Measurements from ENCODE around the gene IL17B.
"Not testable (repeated sequence)": the region's sequence is repeated elsewhere in the genome, so short reads cannot be mapped to it uniquely, and the experiment has no call there.

The IL17B gene

DNA sequence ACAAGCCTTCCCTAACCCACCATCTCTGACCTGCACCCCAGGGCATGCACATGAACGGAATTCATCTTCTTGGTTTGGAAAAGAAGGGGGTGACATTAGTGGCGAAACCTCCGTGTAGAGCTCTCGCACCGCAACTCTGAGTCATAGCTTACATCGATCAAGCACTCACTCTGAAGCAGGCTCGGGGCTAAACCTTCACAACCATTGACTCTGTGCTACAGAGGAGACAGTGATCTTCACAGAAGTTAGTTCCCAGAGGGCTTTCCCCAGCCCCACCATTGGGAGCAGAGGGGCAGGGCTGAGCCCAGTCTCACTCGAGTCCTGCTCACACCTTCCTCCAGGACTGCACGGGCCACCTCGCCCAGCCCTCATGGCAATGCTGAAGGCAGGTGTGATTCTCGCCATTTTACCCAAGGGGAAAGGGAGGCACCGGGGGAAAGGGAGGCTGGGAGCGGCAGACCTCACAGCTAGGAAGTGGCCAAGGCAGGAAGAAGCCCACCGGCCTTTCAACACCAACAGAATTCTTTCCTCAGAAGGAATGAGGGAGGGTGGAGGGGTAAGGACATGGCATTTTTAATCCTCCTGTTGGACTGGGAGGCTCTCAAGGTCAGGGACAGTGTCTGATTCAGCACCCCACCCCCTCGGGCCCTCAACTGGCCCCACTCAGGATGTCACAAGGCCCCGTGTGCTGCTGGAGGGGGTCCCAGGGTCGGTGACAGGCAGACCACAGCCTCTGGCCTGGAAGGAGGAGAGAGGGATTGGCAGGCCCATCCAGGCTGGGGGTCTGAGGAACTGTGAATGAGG is 25.9 kb upstream of the IL17B start:
- no peaks in the 10 kb centered on the region for H3K27me3 ChIP-seq
- peaks cover 14% of the 10 kb centered on the region for H3K4me1 ChIP-seq
- no peak overlapping the region for H3K4me3 ChIP-seq (ENCODE audit: low read depth, low read length)
- DNase-seq = no peak
- no peaks in the 10 kb centered on the region for H3K9me3 ChIP-seq
- TF ChIP-seq, protein P1, sequence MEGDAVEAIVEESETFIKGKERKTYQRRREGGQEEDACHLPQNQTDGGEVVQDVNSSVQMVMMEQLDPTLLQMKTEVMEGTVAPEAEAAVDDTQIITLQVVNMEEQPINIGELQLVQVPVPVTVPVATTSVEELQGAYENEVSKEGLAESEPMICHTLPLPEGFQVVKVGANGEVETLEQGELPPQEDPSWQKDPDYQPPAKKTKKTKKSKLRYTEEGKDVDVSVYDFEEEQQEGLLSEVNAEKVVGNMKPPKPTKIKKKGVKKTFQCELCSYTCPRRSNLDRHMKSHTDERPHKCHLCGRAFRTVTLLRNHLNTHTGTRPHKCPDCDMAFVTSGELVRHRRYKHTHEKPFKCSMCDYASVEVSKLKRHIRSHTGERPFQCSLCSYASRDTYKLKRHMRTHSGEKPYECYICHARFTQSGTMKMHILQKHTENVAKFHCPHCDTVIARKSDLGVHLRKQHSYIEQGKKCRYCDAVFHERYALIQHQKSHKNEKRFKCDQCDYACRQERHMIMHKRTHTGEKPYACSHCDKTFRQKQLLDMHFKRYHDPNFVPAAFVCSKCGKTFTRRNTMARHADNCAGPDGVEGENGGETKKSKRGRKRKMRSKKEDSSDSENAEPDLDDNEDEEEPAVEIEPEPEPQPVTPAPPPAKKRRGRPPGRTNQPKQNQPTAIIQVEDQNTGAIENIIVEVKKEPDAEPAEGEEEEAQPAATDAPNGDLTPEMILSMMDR (IDR thresholded peaks at IDR 0.05; ENCODE audit: low read depth, low read length) = no peak
- no peaks in the 10 kb centered on the region for H3K36me3 ChIP-seq

DNA sequence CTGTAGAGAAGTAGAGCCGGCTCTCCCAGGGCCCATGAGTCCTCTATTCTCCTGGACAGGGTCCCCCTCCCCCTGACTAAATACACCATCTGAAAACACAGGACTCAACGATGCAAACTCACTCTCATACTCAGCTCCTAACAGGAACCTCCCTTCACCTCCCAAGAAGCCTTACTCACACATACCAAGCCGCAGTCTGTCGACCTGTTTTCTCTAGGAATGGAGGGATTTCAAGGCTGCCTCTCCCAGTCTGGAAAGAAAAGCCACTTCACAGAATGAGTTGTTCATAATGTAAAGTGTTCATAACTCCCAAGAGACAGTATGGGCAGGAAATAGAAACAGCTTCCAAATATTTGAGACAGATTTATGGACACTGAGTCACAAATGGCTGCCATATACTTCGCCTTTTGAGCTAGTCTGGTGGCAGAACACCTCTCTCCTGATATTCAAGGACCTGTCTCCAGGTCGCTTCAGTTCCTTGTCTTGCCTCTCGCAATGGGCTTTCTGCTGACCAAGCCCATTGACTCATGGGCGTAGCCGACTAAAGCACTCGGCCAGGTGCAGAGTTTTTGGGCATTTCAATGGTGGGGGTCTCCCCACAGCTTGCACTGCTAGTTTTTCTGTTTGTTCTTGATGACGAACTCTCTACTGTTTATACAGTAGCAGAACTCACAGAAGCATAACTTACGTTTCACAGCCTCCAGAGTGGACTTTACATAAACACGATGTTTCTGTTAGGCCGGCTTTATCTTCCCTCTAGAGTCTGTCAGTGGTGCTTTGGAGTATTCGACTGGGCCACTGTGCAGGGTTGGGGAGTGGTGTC is 25.0 kb upstream of the IL17B start:
- no peaks in the 10 kb centered on the region for H3K27me3 ChIP-seq
- H3K4me1 ChIP-seq = peaks cover 20% of the 10 kb centered on the region
- H3K36me3 ChIP-seq = no peaks in the 10 kb centered on the region
- no peaks in the 10 kb centered on the region for H3K9me3 ChIP-seq
- DNase-seq = no peak
- no peak overlapping the region for H3K4me3 ChIP-seq (ENCODE audit: low read depth, low read length)
- TF ChIP-seq, protein P1 (IDR thresholded peaks at IDR 0.05; ENCODE audit: low read depth, low read length) = no peak

- Histone ChIP-seq H3K4me3 (ENCODE audit: low read depth, low read length) (no peak overlapping the region), H3K4me1 (peaks cover 24% of the 10 kb centered on the region), H3K36me3 (no peaks in the 10 kb centered on the region), H3K9me3 (no peaks in the 10 kb centered on the region), H3K27me3 (no peaks in the 10 kb centered on the region)
- TF ChIP-seq, protein P1 (IDR thresholded peaks at IDR 0.05; ENCODE audit: low read depth, low read length) = no peak
- DNase-seq = no peak
These were observed 23.2 kb upstream of the IL17B start for GRCh38 chr5:149402291-149402690.

DNA sequence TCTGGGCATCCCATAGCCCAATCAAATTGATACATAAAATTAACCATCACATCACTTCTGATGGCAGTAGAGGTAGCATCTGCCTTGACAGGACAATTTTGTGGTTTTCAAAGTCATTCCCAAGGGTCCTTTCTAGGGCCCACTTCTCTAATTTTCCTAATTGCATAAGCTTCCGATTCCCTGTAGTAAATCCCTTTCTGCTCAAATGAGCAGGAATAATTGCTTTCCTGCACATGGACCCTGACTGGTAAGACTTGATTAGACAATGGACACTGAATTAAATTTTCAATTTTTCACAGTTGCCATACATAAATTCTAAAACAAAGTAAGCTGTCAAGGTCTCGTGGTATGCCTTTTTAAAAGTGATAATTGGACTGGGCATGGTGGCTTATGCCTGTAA is 22.0 kb upstream of the IL17B start:
- Histone ChIP-seq H3K4me1 (peaks cover 19% of the 10 kb centered on the region), H3K27me3 (no peaks in the 10 kb centered on the region), H3K36me3 (no peaks in the 10 kb centered on the region), H3K9me3 (no peaks in the 10 kb centered on the region), H3K4me3 (ENCODE audit: low read depth, low read length) (no peak overlapping the region)
- no peak for DNase-seq
- TF ChIP-seq, protein P1 (IDR thresholded peaks at IDR 0.05; ENCODE audit: low read depth, low read length) = no peak

GRCh38 chr5:149400304-149400703 is 21.2 kb upstream of the IL17B start:
- peaks cover 18% of the 10 kb centered on the region for H3K4me1 ChIP-seq
- no peak for DNase-seq
- H3K36me3 ChIP-seq = no peaks in the 10 kb centered on the region
- H3K9me3 ChIP-seq = no peaks in the 10 kb centered on the region
- H3K27me3 ChIP-seq = no peaks in the 10 kb centered on the region
- no peak overlapping the region for H3K4me3 ChIP-seq (ENCODE audit: low read depth, low read length)
- TF ChIP-seq, protein P1 (IDR thresholded peaks at IDR 0.05; ENCODE audit: low read depth, low read length) = no peak

GRCh38 chr5:149399775-149400174 is 20.7 kb upstream of the IL17B start:
- DNase-seq = no peak
- TF ChIP-seq, protein P1 (IDR thresholded peaks at IDR 0.05; ENCODE audit: low read depth, low read length) = no peak
- Histone ChIP-seq H3K9me3 (no peaks in the 10 kb centered on the region), H3K36me3 (no peaks in the 10 kb centered on the region), H3K4me1 (peaks cover 18% of the 10 kb centered on the region), H3K4me3 (ENCODE audit: low read depth, low read length) (no peak overlapping the region), H3K27me3 (no peaks in the 10 kb centered on the region)

- not testable (repeated sequence) for H3K9me3 ChIP-seq; H3K4me3 ChIP-seq (ENCODE audit: low read depth, low read length); H3K27me3 ChIP-seq; H3K36me3 ChIP-seq; DNase-seq
- H3K4me1 ChIP-seq = peaks cover 18% of the 10 kb centered on the region
These were observed 19.7 kb upstream of the IL17B start for GRCh38 chr5:149398747-149399266.

Data from BE2C (cell line).